Stimulated activated CD4-positive, alpha-beta T cell treated with anti-CD3 and anti-CD28 coated beads, Interleukin-15, amount 100 ng/mL, for 48 hours (primary cell): Measurements from ENCODE around the gene SHC4.
A peak's percentile ranks its signal among the peaks of the same experiment; 100 is the strongest.
"Not testable (repeated sequence)": the region's sequence is repeated elsewhere in the genome, so short reads cannot be mapped to it uniquely, and the experiment has no call there.

Experiments
- DNase-seq, 2 donors: peaks; one replicate each; pipeline ENCODE4 v3.0.0-alpha.2; 2020; ENCODE audit warnings: low read depth in 2 of 2

SHC4 gene

GRCh38 chr15:48963524-48964113, at the start of gene SHC4:
Gene SHC4 (minus strand): TSS chr15:48963919. CDS start chr15:48963015, 904 bp downstream.
- DNase-seq = no peak

- no peak for DNase-seq
These were observed 35.6 kb upstream of the SHC4 start for GRCh38 chr15:48999314-48999713.

- DNase-seq = no peak
These were observed 32.6 kb upstream of the SHC4 start for GRCh38 chr15:48996276-48996675.

GRCh38 chr15:48993380-48993779, 29.7 kb upstream of the SHC4 start:
- no peak for DNase-seq

- no peak for DNase-seq
These were observed 28.8 kb upstream of the SHC4 start for GRCh38 chr15:48992545-48992944.

- no peak for DNase-seq
These were observed 28.4 kb upstream of the SHC4 start for GRCh38 chr15:48992096-48992495.

GRCh38 chr15:48989170-48989569, 25.5 kb upstream of the SHC4 start:
- no peak for DNase-seq

GRCh38 chr15:48987142-48987541, 23.4 kb upstream of the SHC4 start:
- no peak for DNase-seq

GRCh38 chr15:48986240-48986639, 22.5 kb upstream of the SHC4 start:
- DNase-seq = no peak

GRCh38 chr15:48985516-48985915, 21.8 kb upstream of the SHC4 start:
- no peak for DNase-seq

GRCh38 chr15:48984811-48985352, 21.2 kb upstream of the SHC4 start:
- DNase-seq = no peak

- DNase-seq = no peak
These were observed 20.4 kb upstream of the SHC4 start for GRCh38 chr15:48984021-48984710.

- DNase-seq = no peak
These were observed 19.6 kb upstream of the SHC4 start for GRCh38 chr15:48983300-48983699.

- DNase-seq = no peak
These were observed 18.2 kb upstream of the SHC4 start for GRCh38 chr15:48981941-48982340.

- no peak for DNase-seq
These were observed 14.9 kb upstream of the SHC4 start for GRCh38 chr15:48978638-48979037.

- no peak for DNase-seq
These were observed 12.8 kb upstream of the SHC4 start for GRCh38 chr15:48976444-48977088.

GRCh38 chr15:48975472-48976419, 12.0 kb upstream of the SHC4 start:
- peak; percentile 60 to 72 for DNase-seq

GRCh38 chr15:48974882-48975281, 11.2 kb upstream of the SHC4 start:
- DNase-seq = no peak

GRCh38 chr15:48972750-48973503, 9.2 kb upstream of the SHC4 start:
- no peak for DNase-seq

- DNase-seq = not testable (repeated sequence)
These were observed 7.2 kb upstream of the SHC4 start for GRCh38 chr15:48970926-48971325.

- no peak for DNase-seq
These were observed 4.3 kb upstream of the SHC4 start for GRCh38 chr15:48968066-48968465.
